ENCODE measurements around the gene MROH7. TPM values are rescaled to one million over a fixed set of nuclear protein-coding genes. Genes with fewer than 3 reads are reported as not detected.

Gene MROH7
- total RNA-seq, 1 donor from 2014 or later, result 0.25 TPM

Other genes starting within 250 kb of the MROH7 start
- 32.5 TPM for gene SSBP3, start 235.4 kb upstream of the MROH7 start, total RNA-seq
- gene ACOT11, start 93.6 kb upstream of the MROH7 start, total RNA-seq, result 1.2 TPM
- not detected for gene FAM151A, start 18.3 kb upstream of the MROH7 start, total RNA-seq
- gene TTC4, start 74.1 kb downstream of the MROH7 start, total RNA-seq, result 15.7 TPM
- 2.5 TPM for gene PARS2, start 122.7 kb downstream of the MROH7 start, total RNA-seq
- gene TTC22, start 159.5 kb downstream of the MROH7 start, total RNA-seq, result 0.49 TPM
- gene DHCR24, start 245.4 kb downstream of the MROH7 start, total RNA-seq, result 37.4 TPM

Measured in temporal lobe (tissue), 1 donor.